ENCODE results near the gene ZNF576. TPM values are rescaled to one million over a fixed set of nuclear protein-coding genes. Genes with fewer than 3 reads are reported as not detected.

Gene ZNF576
- total and polyA plus RNA-seq, 2 experiments from 2014 or later, result 5.9 to 16.9 TPM

DNA sequence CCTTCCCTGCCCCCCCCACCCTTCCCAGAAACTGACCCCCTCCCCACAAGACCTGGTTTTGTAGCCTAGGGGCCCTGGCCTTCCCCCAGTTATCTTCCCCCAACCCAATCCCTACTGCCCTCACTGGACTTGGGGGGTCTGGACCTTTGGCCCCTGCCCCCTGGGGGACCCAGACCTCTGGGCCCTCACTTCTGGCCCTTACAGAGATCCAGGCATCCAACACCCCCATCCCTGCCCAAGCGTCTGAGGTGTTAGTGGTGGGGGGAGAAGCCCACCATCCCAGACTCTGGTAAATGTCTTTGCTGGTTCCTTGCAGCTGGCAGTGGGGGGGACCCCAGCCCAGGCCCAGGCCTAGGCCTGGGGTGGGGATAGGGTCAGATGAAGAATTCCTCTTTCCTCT lies 26.6 kb downstream of the ZNF576 start:
- no peak overlapping the region for H3K4me3 Mint-ChIP-seq
- Histone ChIP-seq H3K36me3 (ENCODE audit: insufficient read depth) (no peaks in the 10 kb centered on the region), H3K79me2 (replicated peaks; ENCODE audit: insufficient read depth) (peaks cover 10% of the 10 kb centered on the region; the same call in 1 of the 2 replicates), H3K4me2 (no peak overlapping the region), H3K4me1 (ENCODE audit: insufficient read depth) (peaks cover 12% of the 10 kb centered on the region), H3K9me2 (ENCODE audit: insufficient read depth) (no peaks in the 10 kb centered on the region), H3K27me3 (ENCODE audit: insufficient read depth) (no peaks in the 10 kb centered on the region), H3K27ac (ENCODE audit: low read depth) (no peak overlapping the region), H4K20me1 (replicated peaks; ENCODE audit: insufficient read depth) (no peaks in the 10 kb centered on the region; the same call in none of the 2 replicates), H3F3A (replicated peaks; ENCODE audit: low read depth) (peaks cover 12% of the 10 kb centered on the region), H3K4me3 (no peak overlapping the region), H2AFZ (no peak overlapping the region)
- peaks cover 18% of the 10 kb centered on the region for H3K36me3 Mint-ChIP-seq (ENCODE audit: low read depth)
- no peak for ATAC-seq
- peaks cover 23% of the 10 kb centered on the region for H3K27me3 Mint-ChIP-seq (ENCODE audit: insufficient read depth, low read depth, poor library complexity)
- TF ChIP-seq ZNF331 (CRISPR knock-in tag; IDR thresholded peaks at IDR 0.05; ENCODE audit: low read depth) (no peak), POLR2AphosphoS5 (IDR thresholded peaks at IDR 0.05; ENCODE audit: low read depth) (no peak), STAT1 (IDR thresholded peaks at IDR 0.05; ENCODE audit: unreplicated experiment) (no peak), ZNF114 (CRISPR knock-in tag; IDR thresholded peaks at IDR 0.05) (no peak), JUNB (IDR thresholded peaks at IDR 0.05; ENCODE audit: unreplicated experiment) (no peak), EZH2phosphoT487 (IDR thresholded peaks at IDR 0.05; ENCODE audit: unreplicated experiment) (no peak), NANOG (IDR thresholded peaks at IDR 0.05; ENCODE audit: borderline replicate concordance) (no peak), EZH2 (IDR thresholded peaks at IDR 0.05; ENCODE audit: low read depth, unreplicated experiment) (no peak), CREB1 (CRISPR knock-in tag; IDR thresholded peaks at IDR 0.05; ENCODE audit: low read depth) (no peak)
- TF ChIP-seq, protein P1, sequence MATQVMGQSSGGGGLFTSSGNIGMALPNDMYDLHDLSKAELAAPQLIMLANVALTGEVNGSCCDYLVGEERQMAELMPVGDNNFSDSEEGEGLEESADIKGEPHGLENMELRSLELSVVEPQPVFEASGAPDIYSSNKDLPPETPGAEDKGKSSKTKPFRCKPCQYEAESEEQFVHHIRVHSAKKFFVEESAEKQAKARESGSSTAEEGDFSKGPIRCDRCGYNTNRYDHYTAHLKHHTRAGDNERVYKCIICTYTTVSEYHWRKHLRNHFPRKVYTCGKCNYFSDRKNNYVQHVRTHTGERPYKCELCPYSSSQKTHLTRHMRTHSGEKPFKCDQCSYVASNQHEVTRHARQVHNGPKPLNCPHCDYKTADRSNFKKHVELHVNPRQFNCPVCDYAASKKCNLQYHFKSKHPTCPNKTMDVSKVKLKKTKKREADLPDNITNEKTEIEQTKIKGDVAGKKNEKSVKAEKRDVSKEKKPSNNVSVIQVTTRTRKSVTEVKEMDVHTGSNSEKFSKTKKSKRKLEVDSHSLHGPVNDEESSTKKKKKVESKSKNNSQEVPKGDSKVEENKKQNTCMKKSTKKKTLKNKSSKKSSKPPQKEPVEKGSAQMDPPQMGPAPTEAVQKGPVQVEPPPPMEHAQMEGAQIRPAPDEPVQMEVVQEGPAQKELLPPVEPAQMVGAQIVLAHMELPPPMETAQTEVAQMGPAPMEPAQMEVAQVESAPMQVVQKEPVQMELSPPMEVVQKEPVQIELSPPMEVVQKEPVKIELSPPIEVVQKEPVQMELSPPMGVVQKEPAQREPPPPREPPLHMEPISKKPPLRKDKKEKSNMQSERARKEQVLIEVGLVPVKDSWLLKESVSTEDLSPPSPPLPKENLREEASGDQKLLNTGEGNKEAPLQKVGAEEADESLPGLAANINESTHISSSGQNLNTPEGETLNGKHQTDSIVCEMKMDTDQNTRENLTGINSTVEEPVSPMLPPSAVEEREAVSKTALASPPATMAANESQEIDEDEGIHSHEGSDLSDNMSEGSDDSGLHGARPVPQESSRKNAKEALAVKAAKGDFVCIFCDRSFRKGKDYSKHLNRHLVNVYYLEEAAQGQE (IDR thresholded peaks at IDR 0.05; ENCODE audit: unreplicated experiment), result no peak
- TF ChIP-seq, protein P2, sequence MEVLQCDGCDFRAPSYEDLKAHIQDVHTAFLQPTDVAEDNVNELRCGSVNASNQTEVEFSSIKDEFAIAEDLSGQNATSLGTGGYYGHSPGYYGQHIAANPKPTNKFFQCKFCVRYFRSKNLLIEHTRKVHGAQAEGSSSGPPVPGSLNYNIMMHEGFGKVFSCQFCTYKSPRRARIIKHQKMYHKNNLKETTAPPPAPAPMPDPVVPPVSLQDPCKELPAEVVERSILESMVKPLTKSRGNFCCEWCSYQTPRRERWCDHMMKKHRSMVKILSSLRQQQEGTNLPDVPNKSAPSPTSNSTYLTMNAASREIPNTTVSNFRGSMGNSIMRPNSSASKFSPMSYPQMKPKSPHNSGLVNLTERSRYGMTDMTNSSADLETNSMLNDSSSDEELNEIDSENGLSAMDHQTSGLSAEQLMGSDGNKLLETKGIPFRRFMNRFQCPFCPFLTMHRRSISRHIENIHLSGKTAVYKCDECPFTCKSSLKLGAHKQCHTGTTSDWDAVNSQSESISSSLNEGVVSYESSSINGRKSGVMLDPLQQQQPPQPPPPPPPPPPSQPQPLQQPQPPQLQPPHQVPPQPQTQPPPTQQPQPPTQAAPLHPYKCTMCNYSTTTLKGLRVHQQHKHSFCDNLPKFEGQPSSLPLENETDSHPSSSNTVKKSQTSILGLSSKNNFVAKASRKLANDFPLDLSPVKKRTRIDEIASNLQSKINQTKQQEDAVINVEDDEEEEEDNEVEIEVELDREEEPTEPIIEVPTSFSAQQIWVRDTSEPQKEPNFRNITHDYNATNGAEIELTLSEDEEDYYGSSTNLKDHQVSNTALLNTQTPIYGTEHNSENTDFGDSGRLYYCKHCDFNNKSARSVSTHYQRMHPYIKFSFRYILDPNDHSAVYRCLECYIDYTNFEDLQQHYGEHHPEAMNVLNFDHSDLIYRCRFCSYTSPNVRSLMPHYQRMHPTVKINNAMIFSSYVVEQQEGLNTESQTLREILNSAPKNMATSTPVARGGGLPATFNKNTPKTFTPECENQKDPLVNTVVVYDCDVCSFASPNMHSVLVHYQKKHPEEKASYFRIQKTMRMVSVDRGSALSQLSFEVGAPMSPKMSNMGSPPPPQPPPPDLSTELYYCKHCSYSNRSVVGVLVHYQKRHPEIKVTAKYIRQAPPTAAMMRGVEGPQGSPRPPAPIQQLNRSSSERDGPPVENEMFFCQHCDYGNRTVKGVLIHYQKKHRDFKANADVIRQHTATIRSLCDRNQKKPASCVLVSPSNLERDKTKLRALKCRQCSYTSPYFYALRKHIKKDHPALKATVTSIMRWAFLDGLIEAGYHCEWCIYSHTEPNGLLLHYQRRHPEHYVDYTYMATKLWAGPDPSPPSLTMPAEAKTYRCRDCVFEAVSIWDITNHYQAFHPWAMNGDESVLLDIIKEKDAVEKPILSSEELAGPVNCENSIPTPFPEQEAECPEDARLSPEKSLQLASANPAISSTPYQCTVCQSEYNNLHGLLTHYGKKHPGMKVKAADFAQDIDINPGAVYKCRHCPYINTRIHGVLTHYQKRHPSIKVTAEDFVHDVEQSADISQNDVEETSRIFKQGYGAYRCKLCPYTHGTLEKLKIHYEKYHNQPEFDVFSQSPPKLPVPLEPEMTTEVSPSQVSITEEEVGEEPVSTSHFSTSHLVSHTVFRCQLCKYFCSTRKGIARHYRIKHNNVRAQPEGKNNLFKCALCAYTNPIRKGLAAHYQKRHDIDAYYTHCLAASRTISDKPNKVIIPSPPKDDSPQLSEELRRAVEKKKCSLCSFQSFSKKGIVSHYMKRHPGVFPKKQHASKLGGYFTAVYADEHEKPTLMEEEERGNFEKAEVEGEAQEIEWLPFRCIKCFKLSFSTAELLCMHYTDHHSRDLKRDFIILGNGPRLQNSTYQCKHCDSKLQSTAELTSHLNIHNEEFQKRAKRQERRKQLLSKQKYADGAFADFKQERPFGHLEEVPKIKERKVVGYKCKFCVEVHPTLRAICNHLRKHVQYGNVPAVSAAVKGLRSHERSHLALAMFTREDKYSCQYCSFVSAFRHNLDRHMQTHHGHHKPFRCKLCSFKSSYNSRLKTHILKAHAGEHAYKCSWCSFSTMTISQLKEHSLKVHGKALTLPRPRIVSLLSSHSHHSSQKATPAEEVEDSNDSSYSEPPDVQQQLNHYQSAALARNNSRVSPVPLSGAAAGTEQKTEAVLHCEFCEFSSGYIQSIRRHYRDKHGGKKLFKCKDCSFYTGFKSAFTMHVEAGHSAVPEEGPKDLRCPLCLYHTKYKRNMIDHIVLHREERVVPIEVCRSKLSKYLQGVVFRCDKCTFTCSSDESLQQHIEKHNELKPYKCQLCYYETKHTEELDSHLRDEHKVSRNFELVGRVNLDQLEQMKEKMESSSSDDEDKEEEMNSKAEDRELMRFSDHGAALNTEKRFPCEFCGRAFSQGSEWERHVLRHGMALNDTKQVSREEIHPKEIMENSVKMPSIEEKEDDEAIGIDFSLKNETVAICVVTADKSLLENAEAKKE (CRISPR knock-in tag; IDR thresholded peaks at IDR 0.05), result no peak
- TF ChIP-seq, protein P3, sequence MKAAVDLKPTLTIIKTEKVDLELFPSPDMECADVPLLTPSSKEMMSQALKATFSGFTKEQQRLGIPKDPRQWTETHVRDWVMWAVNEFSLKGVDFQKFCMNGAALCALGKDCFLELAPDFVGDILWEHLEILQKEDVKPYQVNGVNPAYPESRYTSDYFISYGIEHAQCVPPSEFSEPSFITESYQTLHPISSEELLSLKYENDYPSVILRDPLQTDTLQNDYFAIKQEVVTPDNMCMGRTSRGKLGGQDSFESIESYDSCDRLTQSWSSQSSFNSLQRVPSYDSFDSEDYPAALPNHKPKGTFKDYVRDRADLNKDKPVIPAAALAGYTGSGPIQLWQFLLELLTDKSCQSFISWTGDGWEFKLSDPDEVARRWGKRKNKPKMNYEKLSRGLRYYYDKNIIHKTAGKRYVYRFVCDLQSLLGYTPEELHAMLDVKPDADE (IDR thresholded peaks at IDR 0.05), result no peak
- TF ChIP-seq, protein P4, sequence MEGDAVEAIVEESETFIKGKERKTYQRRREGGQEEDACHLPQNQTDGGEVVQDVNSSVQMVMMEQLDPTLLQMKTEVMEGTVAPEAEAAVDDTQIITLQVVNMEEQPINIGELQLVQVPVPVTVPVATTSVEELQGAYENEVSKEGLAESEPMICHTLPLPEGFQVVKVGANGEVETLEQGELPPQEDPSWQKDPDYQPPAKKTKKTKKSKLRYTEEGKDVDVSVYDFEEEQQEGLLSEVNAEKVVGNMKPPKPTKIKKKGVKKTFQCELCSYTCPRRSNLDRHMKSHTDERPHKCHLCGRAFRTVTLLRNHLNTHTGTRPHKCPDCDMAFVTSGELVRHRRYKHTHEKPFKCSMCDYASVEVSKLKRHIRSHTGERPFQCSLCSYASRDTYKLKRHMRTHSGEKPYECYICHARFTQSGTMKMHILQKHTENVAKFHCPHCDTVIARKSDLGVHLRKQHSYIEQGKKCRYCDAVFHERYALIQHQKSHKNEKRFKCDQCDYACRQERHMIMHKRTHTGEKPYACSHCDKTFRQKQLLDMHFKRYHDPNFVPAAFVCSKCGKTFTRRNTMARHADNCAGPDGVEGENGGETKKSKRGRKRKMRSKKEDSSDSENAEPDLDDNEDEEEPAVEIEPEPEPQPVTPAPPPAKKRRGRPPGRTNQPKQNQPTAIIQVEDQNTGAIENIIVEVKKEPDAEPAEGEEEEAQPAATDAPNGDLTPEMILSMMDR (conservative IDR thresholded peaks at IDR 0.05; ENCODE audit: low read depth in 2 of 2), result no peak
- no peak for DNase-seq (ENCODE audit: low spot score)
- peaks cover 3% of the 10 kb centered on the region; the same call in 2 of the 3 replicates for H3K9me3 Mint-ChIP-seq
- H3K4me1 Mint-ChIP-seq, result peaks cover 32% of the 10 kb centered on the region
- no peak overlapping the region for H3K27ac Mint-ChIP-seq

Measured in GM23338 (cell line).